Adrenal gland (tissue), 12 donors: ENCODE measurements around the gene TMEM141. TPM values are rescaled to one million over a fixed set of nuclear protein-coding genes. Genes with fewer than 3 reads are reported as not detected.

Experiments used
- DNase-seq, 7 donors: peaks; one replicate each; pipeline ENCODE4 v3.0.0-alpha.2; 2019 to 2020
- H3K27ac ChIP-seq, 5 donors: fragments of 200-600 bp; sonication (generic) in 4 of 5; 1 replicate in 3 of 5; 2 replicates in 2 of 5; pipeline versions ENCODE4 v1.5.1 to v1.8.0; 2016 to 2020; ENCODE audit warnings: mild to moderate bottlenecking in 1 of 5
- H3K27me3 ChIP-seq: fragments of 200-600 bp; 2 replicates; pipeline ENCODE4 v1.8.0; 2021
- H3K36me3 ChIP-seq, 2 donors: fragments of 200-600 bp; replicated peaks in 1 of 2; 1 replicate in 1 of 2; 2 replicates in 1 of 2; pipeline versions ENCODE4 v1.5.1 to v1.8.0; 2018 to 2022
- H3K4me1 ChIP-seq, 2 donors: fragments of 200-600 bp; replicated peaks in 1 of 2; 1 replicate in 1 of 2; 2 replicates in 1 of 2; pipeline versions ENCODE4 v1.5.1 to v1.8.0; 2018 to 2021
- H3K4me3 ChIP-seq, 4 donors: fragments of 200-600 bp; sonication (generic) in 3 of 4; one replicate each; pipeline ENCODE4 v1.5.1; 2016 to 2018
- H3K9me3 ChIP-seq, 3 donors: fragments of 200-600 bp; sonication (generic) in 1 of 3; replicated peaks in 1 of 3; 1 replicate in 2 of 3; 2 replicates in 1 of 3; pipeline versions ENCODE4 v1.5.1 to v1.8.0; 2016 to 2021
- CTCF ChIP-seq, 6 experiments: fragments of 450-650 bp in 4 of 6; fragments of 200-600 bp in 2 of 6; sonication (generic) in 1 of 6; IDR thresholded peaks; 1 replicate in 5 of 6; 2 replicates in 1 of 6; pipeline versions ENCODE4 v1.5.1 to v1.8.0; 2016 to 2021; ENCODE audit warnings: antibody characterized with exemption in 6 of 6, mild to moderate bottlenecking in 2 of 6, moderate library complexity in 1 of 6
- POLR2A ChIP-seq, 2 donors: fragments of 450-650 bp; IDR thresholded peaks; one replicate each; pipeline ENCODE4 v1.6.1; 2017; ENCODE audit warnings: antibody characterized with exemption in 2 of 2, mild to moderate bottlenecking in 2 of 2, moderate library complexity in 1 of 2
- WGBS, 4 donors: extraction: QIAGEN DNeasy Blood & Tissue Kit in 2 of 4; methylation state at CpG; one replicate each; pipeline versions ENCODE4 v1.1.5 to v1.1.7; 2013 to 2017; 5-methylcytosine and 5-hydroxymethylcytosine counted together
- intact Hi-C, 2 donors: fragments of 100-400 bp; cut with DNase I; formaldehyde crosslinking; loops; one replicate each; pipeline versions ENCODE4 v1.14.1 to v1.15.0; 2022 to 2023
- polyA plus RNA-seq, 3 donors: library from polyadenylated mRNA; stranded (reverse); fragments of 200-250 nt in 2 of 3; fragments of 350-450 nt in 1 of 3; fragmentation: Illumina TruSeq in 1 of 3; extraction: RNeasy Lipid Tissue Mini Kit (QIAGEN cat#74804) in 1 of 3; gene quantifications; one replicate each; pipeline ENCODE4 v1.2.3, GENCODE V29; 2013 to 2014
- total RNA-seq, 9 donors: library from RNA; depleted of rRNA in 4 of 9; stranded (reverse); fragments of >200 nt in 4 of 9; fragments of 120-200 nt in 1 of 9; fragmentation: NEBNext Ultra II Directional in 1 of 9; extraction: Animal tissue kit (Norgen Biotek cat#: 25700) in 1 of 9; gene quantifications; one replicate each; pipeline versions ENCODE4 v1.1.0 to v1.2.4, GENCODE V29; 2013 to 2023
- donor health status: healthy with polysubstance abuse.
- donor health status: Bipolar disorder and iron deficiency.
- donor health status: DM: yes; HTN: yes; CAD: no.
- donor health status: DM: no; HTN: no; CAD: no.
- donor health status: DM: no; HTN: no; CAD: no.
- donor health status: DM: yes; HTN: yes; CAD: no.

The TMEM141 gene
- total and polyA plus RNA-seq, 12 donors: 31.3 to 94.8 (median 58.9) TPM

DNA sequence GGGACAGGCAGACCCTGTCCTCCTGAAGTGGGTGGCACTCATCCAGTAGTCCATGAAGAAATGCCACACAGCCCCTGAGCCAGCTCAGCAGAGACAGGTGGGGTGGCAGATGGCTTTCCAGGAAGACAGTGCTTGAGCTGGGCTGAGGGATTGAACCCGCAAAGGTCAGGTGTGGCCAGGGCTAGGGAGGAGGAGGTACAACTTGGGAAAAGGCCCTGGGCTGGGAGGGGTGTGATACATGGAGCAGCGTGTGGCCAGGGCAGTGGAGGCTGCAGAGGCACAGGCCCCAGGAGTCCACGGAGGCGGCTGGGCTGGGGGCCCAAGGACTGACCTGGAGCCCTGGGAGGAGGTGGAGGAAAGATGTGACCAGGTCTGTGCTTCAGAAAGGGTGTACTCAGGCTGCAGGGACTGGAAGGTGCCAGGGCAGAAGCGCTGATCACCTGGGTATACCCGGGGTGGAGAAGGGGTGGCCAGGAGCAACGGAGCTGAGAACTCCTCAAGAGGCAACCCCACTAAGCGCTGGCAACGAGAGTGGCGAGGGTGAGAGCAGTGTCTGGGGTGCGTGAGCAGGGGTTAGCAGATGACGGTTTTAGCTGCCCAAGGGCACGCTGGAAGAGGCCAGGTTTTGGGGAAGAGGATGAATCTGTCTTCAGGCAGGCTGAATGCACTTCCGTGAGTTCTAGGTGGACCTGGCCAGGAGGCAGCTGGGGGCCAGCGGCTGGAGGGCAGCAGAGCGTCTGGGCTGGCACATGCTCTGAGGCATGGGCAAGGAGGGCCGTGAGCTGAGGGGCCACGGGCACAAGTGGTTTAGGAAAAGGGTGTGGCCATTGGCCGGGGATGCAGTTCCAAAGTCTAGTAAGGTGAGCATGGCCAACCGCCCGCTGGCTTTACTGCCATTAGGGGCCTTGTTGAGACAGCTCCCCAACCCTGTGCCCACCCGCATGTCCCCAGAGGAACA is 12.7 kb downstream of the TMEM141 start:
- TF ChIP-seq POLR2A (IDR thresholded peaks at IDR 0.05): no peak
- TF ChIP-seq CTCF (IDR thresholded peaks at IDR 0.05): no peak
- intact Hi-C loops: no loop called here
- Histone ChIP-seq H3K36me3 (no peaks in the 10 kb centered on the region), H3K27ac (no peak overlapping the region), H3K4me3 (no peak overlapping the region), H3K27me3 (peaks cover 7% of the 10 kb centered on the region), H3K9me3 (no peaks in the 10 kb centered on the region), H3K4me1 (peaks cover 9 to 37% of the 10 kb centered on the region in 2 donors)
- no peak for DNase-seq
- WGBS, 4 donors: 92 to 96% (median 95%) methylated on average over 20 to 22 of the region's 22 CpGs

DNA sequence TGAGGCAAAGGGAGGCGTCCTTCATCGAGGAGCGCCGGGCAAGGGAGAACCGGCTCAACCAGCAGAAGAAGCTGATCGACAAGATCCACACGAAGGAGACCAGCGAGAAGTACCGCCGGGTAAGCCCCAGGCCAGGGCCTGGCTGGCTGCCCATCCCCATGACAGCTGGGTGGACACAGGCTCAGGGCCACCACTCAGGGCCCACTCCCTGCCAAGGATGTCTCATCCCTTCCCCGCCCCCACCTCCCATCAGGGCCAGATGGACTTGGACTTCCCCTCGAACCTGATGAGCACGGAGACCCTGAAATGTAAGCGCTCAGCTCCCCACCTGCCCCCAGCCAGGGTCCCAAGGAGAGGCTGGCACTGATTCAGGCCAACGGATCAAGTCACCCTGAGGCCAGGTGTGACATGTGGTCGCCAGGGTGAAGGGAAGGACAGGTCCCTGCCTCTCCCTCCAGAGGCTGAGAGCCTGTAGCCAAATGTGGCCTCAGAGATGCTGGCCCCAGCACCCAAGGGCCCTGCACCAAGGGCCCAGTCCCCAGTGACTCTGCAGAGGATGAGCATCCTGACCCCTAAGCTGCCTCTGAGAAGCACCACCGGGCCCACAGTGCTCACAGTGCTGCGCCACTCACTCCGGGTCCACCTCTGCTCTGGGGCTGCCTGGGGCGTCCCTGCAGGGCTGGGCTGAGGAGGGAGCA is 13.5 kb downstream of the TMEM141 start:
- Histone ChIP-seq H3K9me3 (no peaks in the 10 kb centered on the region), H3K27me3 (no peaks in the 10 kb centered on the region), H3K36me3 (no peaks in the 10 kb centered on the region), H3K4me3 (no peak overlapping the region), H3K4me1 (peaks cover 9 to 37% of the 10 kb centered on the region in 2 donors), H3K27ac (no peak overlapping the region)
- peak in 2 of 7 donors; percentile 35 to 39 for DNase-seq
- TF ChIP-seq CTCF (IDR thresholded peaks at IDR 0.05): no peak
- TF ChIP-seq POLR2A (IDR thresholded peaks at IDR 0.05): no peak
- intact Hi-C loops: no loop called here
- 92 to 95% (median 93%) methylated on average over 10 to 20 of the region's 20 CpGs for WGBS, 4 donors

- Histone ChIP-seq H3K27ac (no peak overlapping the region), H3K4me1 (peaks cover 9 to 33% of the 10 kb centered on the region in 2 donors), H3K27me3 (no peaks in the 10 kb centered on the region), H3K9me3 (no peaks in the 10 kb centered on the region), H3K36me3 (no peaks in the 10 kb centered on the region), H3K4me3 (no peak overlapping the region)
- DNase-seq: peak in 1 of 7 donors; percentile 22
- intact Hi-C loops: no loop called here
- 63 to 83% (median 78%) methylated on average over 10 to 12 of the region's 12 CpGs for WGBS, 4 donors
- TF ChIP-seq CTCF (IDR thresholded peaks at IDR 0.05) (no peak), POLR2A (IDR thresholded peaks at IDR 0.05) (no peak)
These were observed 14.1 kb downstream of the TMEM141 start for GRCh38 chr9:136805207-136805740.

DNA sequence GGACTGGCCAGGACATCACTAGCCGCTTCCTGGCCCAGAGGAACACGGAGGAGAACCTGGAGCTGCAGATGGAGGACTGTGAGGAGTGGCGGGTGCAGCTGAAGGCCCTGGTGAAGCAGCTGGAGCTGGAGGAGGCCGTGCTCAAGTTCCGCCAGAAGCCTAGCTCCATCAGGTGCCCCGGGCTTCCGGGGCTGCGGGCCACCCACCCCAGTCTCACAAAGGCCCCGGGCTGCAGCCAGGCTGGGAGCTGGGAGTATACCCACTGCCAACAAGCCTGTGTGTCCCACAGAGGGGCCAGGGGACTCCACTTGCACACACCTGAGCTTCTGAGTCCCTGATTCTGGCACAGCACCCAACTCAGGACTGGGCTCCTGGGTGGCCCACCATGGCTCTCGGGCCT is 14.9 kb downstream of the TMEM141 start:
- intact Hi-C loops: no loop called here
- no peaks in the 10 kb centered on the region for H3K9me3 ChIP-seq
- no peaks in the 10 kb centered on the region for H3K27me3 ChIP-seq
- peaks cover 9 to 25% of the 10 kb centered on the region in 2 donors for H3K4me1 ChIP-seq
- H3K36me3 ChIP-seq: no peaks in the 10 kb centered on the region
- H3K4me3 ChIP-seq: no peak overlapping the region
- no peak overlapping the region for H3K27ac ChIP-seq
- DNase-seq: no peak
- no peak for TF ChIP-seq POLR2A (IDR thresholded peaks at IDR 0.05)
- TF ChIP-seq CTCF (IDR thresholded peaks at IDR 0.05): no peak
- 93 to 97% (median 95%) methylated on average over 3 to 10 of the region's 10 CpGs for WGBS, 4 donors
